ENCODE measurements around the gene CA5A.
"Not testable (repeated sequence)": the region's sequence is repeated elsewhere in the genome, so short reads cannot be mapped to it uniquely, and the experiment has no call there.

The CA5A gene

GRCh38 chr16:87882436-87883019 is 53.8 kb downstream of the CA5A start:
- H3K4me3 ChIP-seq (ENCODE audit: low read length): no peak overlapping the region
- no peak for TF ChIP-seq CTCF (IDR thresholded peaks at IDR 0.05; ENCODE audit: insufficient read depth, low read depth, low read length, missing control alignments)
- DNase-seq (ENCODE audit: low read depth): no peak

GRCh38 chr16:87881324-87882200 is 54.8 kb downstream of the CA5A start:
- H3K4me3 ChIP-seq (ENCODE audit: low read length): no peak overlapping the region
- no peak for DNase-seq (ENCODE audit: low read depth)
- TF ChIP-seq CTCF (IDR thresholded peaks at IDR 0.05; ENCODE audit: insufficient read depth, low read depth, low read length, missing control alignments): no peak

- TF ChIP-seq CTCF (IDR thresholded peaks at IDR 0.05; ENCODE audit: insufficient read depth, low read depth, low read length, missing control alignments): no peak
These were observed 56.1 kb downstream of the CA5A start for GRCh38 chr16:87880117-87880696.

GRCh38 chr16:87879411-87880013 is 56.8 kb downstream of the CA5A start:
- DNase-seq (ENCODE audit: low read depth); H3K4me3 ChIP-seq (ENCODE audit: low read length): not testable (repeated sequence)

More at GRCh38 chr16:87880117-87880696, 56.1 kb downstream of the CA5A start:
- H3K4me3 ChIP-seq (ENCODE audit: low read length): no peak overlapping the region
- DNase-seq (ENCODE audit: low read depth): no peak

- no peak overlapping the region for H3K4me3 ChIP-seq (ENCODE audit: low read length)
- DNase-seq (ENCODE audit: low read depth): no peak
- TF ChIP-seq CTCF (IDR thresholded peaks at IDR 0.05; ENCODE audit: insufficient read depth, low read depth, low read length, missing control alignments): no peak
These were observed 57.6 kb downstream of the CA5A start for GRCh38 chr16:87878704-87879103.

- TF ChIP-seq CTCF (IDR thresholded peaks at IDR 0.05; ENCODE audit: insufficient read depth, low read depth, low read length, missing control alignments): peak; percentile 15
- DNase-seq (ENCODE audit: low read depth): no peak
- no peak overlapping the region for H3K4me3 ChIP-seq (ENCODE audit: low read length)
These were observed 58.3 kb downstream of the CA5A start for GRCh38 chr16:87877942-87878507.
